Naive thymus-derived CD4-positive, alpha-beta T cell (primary cell): ENCODE data around the gene PGC. TPM values are rescaled to one million over a fixed set of nuclear protein-coding genes. Genes with fewer than 3 reads are reported as not detected.

ENCODE experiments used
- ATAC-seq: fragments of 150-1000 bp; cut with Tn5 transposase; 2 replicates; pipeline ENCODE4 v1.10.0; 2021; ENCODE audit warnings: mild to moderate bottlenecking, moderate library complexity
- CTCF ChIA-PET: fragments of 350-600 bp; sonication (Branson Sonifier 250); formaldehyde crosslinking; loops from one replicate; lab custom pipeline; 2021; ENCODE audit warnings: antibody characterized with exemption; lab: Charles Lee
- POLR2A ChIA-PET: fragments of 350-600 bp; sonication (Branson Sonifier 250); formaldehyde crosslinking; loops from one replicate; lab custom pipeline; 2021; ENCODE audit warnings: antibody characterized with exemption, inconsistent platforms; lab: Charles Lee
- DNase-seq, 9 donors: peaks; one replicate each; pipeline versions ENCODE4 v3.0.0 to v3.0.0-alpha.2; 2020 to 2022; ENCODE audit warnings: mixed read lengths in 1 of 9
- H3K27ac ChIP-seq: one replicate; pipeline ENCODE4 v1.7.0; 2013; ENCODE audit warnings: mild to moderate bottlenecking, low read depth, low read length, moderate library complexity
- H3K27me3 ChIP-seq, 2 donors: one replicate each; pipeline ENCODE4 v1.7.0; 2013; ENCODE audit warnings: low read length in 2 of 2, mild to moderate bottlenecking in 2 of 2, moderate library complexity in 2 of 2; ENCODE audit not compliant: control insufficient read depth in 2 of 2, insufficient read depth in 2 of 2
- H3K36me3 ChIP-seq, 3 experiments: 1 replicate in 2 of 3; 2 replicates in 1 of 3; pipeline ENCODE4 v1.7.0; 2013; ENCODE audit warnings: low read length in 3 of 3, mild to moderate bottlenecking in 3 of 3, moderate library complexity in 1 of 3; ENCODE audit not compliant: insufficient read depth in 3 of 3, control insufficient read depth in 2 of 3
- H3K4me1 ChIP-seq, 2 donors: one replicate each; pipeline ENCODE4 v1.7.0; 2013; ENCODE audit warnings: low read length in 2 of 2, mild to moderate bottlenecking in 2 of 2, moderate library complexity in 1 of 2; ENCODE audit not compliant: control insufficient read depth in 2 of 2, insufficient read depth in 2 of 2
- H3K4me3 ChIP-seq: 2 replicates; pipeline ENCODE4 v1.7.0; 2013; ENCODE audit warnings: mild to moderate bottlenecking, low read length
- H3K9me3 ChIP-seq, 3 experiments: 1 replicate in 2 of 3; 2 replicates in 1 of 3; pipeline ENCODE4 v1.7.0; 2013; ENCODE audit warnings: low read length in 3 of 3; ENCODE audit not compliant: control insufficient read depth in 2 of 3
- H3K27ac Mint-ChIP-seq, 9 donors: one replicate each; pipeline ENCODE4 v1.8.0; 2020 to 2022; ENCODE audit warnings: mixed read lengths in 9 of 9, mild to moderate bottlenecking in 8 of 9, moderate library complexity in 5 of 9, inconsistent platforms in 2 of 9
- H3K27me3 Mint-ChIP-seq, 5 donors: one replicate each; pipeline ENCODE4 v1.8.0; 2021 to 2022; ENCODE audit warnings: mixed read lengths in 5 of 5, mild to moderate bottlenecking in 1 of 5
- H3K36me3 Mint-ChIP-seq, 5 donors: one replicate each; pipeline ENCODE4 v1.8.0; 2020 to 2022; ENCODE audit warnings: mixed read lengths in 5 of 5, mild to moderate bottlenecking in 3 of 5, inconsistent platforms in 1 of 5
- H3K4me1 Mint-ChIP-seq, 7 donors: one replicate each; pipeline ENCODE4 v1.8.0; 2020 to 2022; ENCODE audit warnings: mixed read lengths in 7 of 7, mild to moderate bottlenecking in 3 of 7, inconsistent platforms in 1 of 7
- H3K4me3 Mint-ChIP-seq, 10 donors: one replicate each; pipeline ENCODE4 v1.8.0; 2020 to 2022; ENCODE audit warnings: mild to moderate bottlenecking in 10 of 10, mixed read lengths in 10 of 10, moderate library complexity in 6 of 10, inconsistent platforms in 2 of 10
- H3K9me3 Mint-ChIP-seq, 11 donors: one replicate each; pipeline ENCODE4 v1.8.0; 2020 to 2022; ENCODE audit warnings: mixed read lengths in 11 of 11, mild to moderate bottlenecking in 4 of 11, inconsistent platforms in 1 of 11, moderate library complexity in 1 of 11
- intact Hi-C, 2 donors: fragments of 100-400 bp; cut with micrococcal nuclease; formaldehyde crosslinking; loops; one replicate each; pipeline ENCODE4 v1.15.1; 2023
- polyA plus RNA-seq, 2 donors: library from polyadenylated mRNA; unstranded; fragments of 300-500 nt; fragmentation: Illumina TruSeq; gene quantifications; one replicate each; pipeline ENCODE4 v1.2.3, GENCODE V29; 2021
- total RNA-seq, 6 experiments: library from RNA in 5 of 6; stranded (reverse) in 5 of 6; gene quantifications; 1 replicate in 5 of 6; 2 replicates in 1 of 6; pipeline ENCODE4 v1.2.3 and lab custom pipeline; 2021 to 2026

Gene PGC
- total and polyA plus RNA-seq, 7 experiments from 2014 or later: not detected

GRCh38 chr6:41724586-41725501, 22.4 kb downstream of the PGC start:
- Histone ChIP-seq H3K27ac (no peak overlapping the region), H3K4me1 (peaks cover 0 to 9% of the 10 kb centered on the region in 2 donors), H3K36me3 (no peaks in the 10 kb centered on the region), H3K27me3 (no peaks in the 10 kb centered on the region), H3K9me3 (no peaks in the 10 kb centered on the region), H3K4me3 (no peak overlapping the region)
- ChIA-PET POLR2A (no interaction called here), CTCF (no interaction called here)
- ATAC-seq (no peak), DNase-seq (no peak)
- no peaks in the 10 kb centered on the region for H3K27me3 Mint-ChIP-seq
- peaks cover 8 to 46% (median 17%) of the 10 kb centered on the region in 7 donors for H3K4me1 Mint-ChIP-seq
- H3K4me3 Mint-ChIP-seq: no peak overlapping the region
- H3K9me3 Mint-ChIP-seq: peaks cover 0 to 1% (median 0%) of the 10 kb centered on the region in 11 donors
- H3K27ac Mint-ChIP-seq: no peak overlapping the region
- H3K36me3 Mint-ChIP-seq: no peaks in the 10 kb centered on the region
- intact Hi-C loops: no loop called here

GRCh38 chr6:41724228-41724580, 23.0 kb downstream of the PGC start:
- Histone ChIP-seq H3K36me3 (no peaks in the 10 kb centered on the region), H3K27ac (no peak overlapping the region), H3K27me3 (no peaks in the 10 kb centered on the region), H3K4me1 (peaks cover 0 to 4% of the 10 kb centered on the region in 2 donors), H3K9me3 (no peaks in the 10 kb centered on the region), H3K4me3 (no peak overlapping the region)
- H3K27me3 Mint-ChIP-seq: no peaks in the 10 kb centered on the region
- peaks cover 0 to 1% (median 0%) of the 10 kb centered on the region in 11 donors for H3K9me3 Mint-ChIP-seq
- no peaks in the 10 kb centered on the region for H3K36me3 Mint-ChIP-seq
- no peak for ATAC-seq
- intact Hi-C loops: no loop called here
- DNase-seq: no peak
- H3K4me1 Mint-ChIP-seq: peaks cover 7 to 40% (median 16%) of the 10 kb centered on the region in 7 donors
- H3K27ac Mint-ChIP-seq: no peak overlapping the region
- CTCF ChIA-PET: no interaction called here
- H3K4me3 Mint-ChIP-seq: no peak overlapping the region
- POLR2A ChIA-PET: no interaction called here

- Mint-ChIP-seq H3K36me3 (no peaks in the 10 kb centered on the region), H3K27me3 (no peaks in the 10 kb centered on the region), H3K4me1 (peaks cover 7 to 35% (median 14%) of the 10 kb centered on the region in 7 donors), H3K4me3 (no peak overlapping the region), H3K9me3 (peaks cover 0 to 1% (median 0%) of the 10 kb centered on the region in 11 donors), H3K27ac (no peak overlapping the region)
- Histone ChIP-seq H3K27ac (no peak overlapping the region), H3K27me3 (no peaks in the 10 kb centered on the region), H3K36me3 (no peaks in the 10 kb centered on the region), H3K9me3 (no peaks in the 10 kb centered on the region), H3K4me1 (no peaks in the 10 kb centered on the region), H3K4me3 (no peak overlapping the region)
- ATAC-seq (peak; percentile 91), DNase-seq (peak in 1 of 9 donors; percentile 20)
- ChIA-PET CTCF (interaction anchor here (0.6 kb wide), 1 partner anchor 1738 kb away, joined by 4 read pairs; no protein-coding TSS in a partner anchor), POLR2A (no interaction called here)
- intact Hi-C loops: no loop called here
These were observed 23.5 kb downstream of the PGC start for GRCh38 chr6:41723530-41724227.

GRCh38 chr6:41722969-41723529, 24.1 kb downstream of the PGC start:
- no peak overlapping the region for H3K27ac Mint-ChIP-seq
- Histone ChIP-seq H3K9me3 (no peaks in the 10 kb centered on the region), H3K4me1 (no peaks in the 10 kb centered on the region), H3K27me3 (no peaks in the 10 kb centered on the region), H3K36me3 (no peaks in the 10 kb centered on the region), H3K27ac (no peak overlapping the region), H3K4me3 (no peak overlapping the region)
- no peaks in the 10 kb centered on the region for H3K27me3 Mint-ChIP-seq
- peaks cover 0 to 1% (median 0%) of the 10 kb centered on the region in 11 donors for H3K9me3 Mint-ChIP-seq
- DNase-seq (no peak), ATAC-seq (no peak)
- H3K4me1 Mint-ChIP-seq: peaks cover 7 to 33% (median 14%) of the 10 kb centered on the region in 7 donors
- ChIA-PET POLR2A (no interaction called here), CTCF (interaction anchor here (0.6 to 1.0 kb wide), 2 partner anchors 11 to 1738 kb away, joined by 3 to 4 read pairs; no protein-coding TSS in a partner anchor)
- no peak overlapping the region for H3K4me3 Mint-ChIP-seq
- H3K36me3 Mint-ChIP-seq: no peaks in the 10 kb centered on the region
- intact Hi-C loops: no loop called here

- DNase-seq: no peak
- no peaks in the 10 kb centered on the region for H3K9me3 ChIP-seq
- intact Hi-C loops: no loop called here
- Mint-ChIP-seq H3K27me3 (no peaks in the 10 kb centered on the region), H3K4me3 (no peak overlapping the region), H3K36me3 (no peaks in the 10 kb centered on the region), H3K27ac (no peak overlapping the region), H3K4me1 (peaks cover 4 to 37% (median 13%) of the 10 kb centered on the region in 7 donors), H3K9me3 (peaks cover 0 to 1% (median 0%) of the 10 kb centered on the region in 11 donors)
- no peaks in the 10 kb centered on the region for H3K27me3 ChIP-seq
- H3K4me1 ChIP-seq: no peaks in the 10 kb centered on the region
- no peaks in the 10 kb centered on the region for H3K36me3 ChIP-seq
- CTCF ChIA-PET: no interaction called here
- no peak overlapping the region for H3K27ac ChIP-seq
- H3K4me3 ChIP-seq: no peak overlapping the region
- ATAC-seq: no peak
- POLR2A ChIA-PET: interaction anchor here (1.2 kb wide), 1 partner anchor 13 kb away, joined by 4 read pairs; no protein-coding TSS in a partner anchor
These were observed 25.8 kb downstream of the PGC start for GRCh38 chr6:41721414-41721813.

- no peaks in the 10 kb centered on the region for H3K4me1 ChIP-seq
These were observed 26.4 kb downstream of the PGC start for GRCh38 chr6:41720783-41721182.

More at GRCh38 chr6:41720783-41721182, 26.4 kb downstream of the PGC start:
- Mint-ChIP-seq H3K36me3 (peaks cover 0 to 2% (median 0%) of the 10 kb centered on the region in 5 donors), H3K9me3 (peaks cover 0 to 1% (median 0%) of the 10 kb centered on the region in 11 donors), H3K27ac (no peak overlapping the region), H3K27me3 (no peaks in the 10 kb centered on the region), H3K4me1 (peaks cover 7 to 41% (median 19%) of the 10 kb centered on the region in 7 donors), H3K4me3 (no peak overlapping the region)
- Histone ChIP-seq H3K27me3 (no peaks in the 10 kb centered on the region), H3K9me3 (no peaks in the 10 kb centered on the region), H3K4me3 (no peak overlapping the region), H3K27ac (no peak overlapping the region), H3K36me3 (no peaks in the 10 kb centered on the region)
- DNase-seq: no peak
- ChIA-PET CTCF (no interaction called here), POLR2A (interaction anchor here (0.6 kb wide), 1 partner anchor 560 kb away, joined by 3 read pairs; no protein-coding TSS in a partner anchor)
- ATAC-seq: no peak
- intact Hi-C loops: no loop called here
